HG03565 (cell line): Measurements from ENCODE around the gene RPS10.
"Not testable (repeated sequence)": the region's sequence is repeated elsewhere in the genome, so short reads cannot be mapped to it uniquely, and the experiment has no call there.

ENCODE experiments used
- ATAC-seq: cut with Tn5 transposase; IDR thresholded peaks from one replicate; pipeline ENCODE4 v1.9.1; 2021; ENCODE audit warnings: mild to moderate bottlenecking, moderate library complexity; ENCODE audit not compliant: unreplicated experiment

Gene RPS10

DNA sequence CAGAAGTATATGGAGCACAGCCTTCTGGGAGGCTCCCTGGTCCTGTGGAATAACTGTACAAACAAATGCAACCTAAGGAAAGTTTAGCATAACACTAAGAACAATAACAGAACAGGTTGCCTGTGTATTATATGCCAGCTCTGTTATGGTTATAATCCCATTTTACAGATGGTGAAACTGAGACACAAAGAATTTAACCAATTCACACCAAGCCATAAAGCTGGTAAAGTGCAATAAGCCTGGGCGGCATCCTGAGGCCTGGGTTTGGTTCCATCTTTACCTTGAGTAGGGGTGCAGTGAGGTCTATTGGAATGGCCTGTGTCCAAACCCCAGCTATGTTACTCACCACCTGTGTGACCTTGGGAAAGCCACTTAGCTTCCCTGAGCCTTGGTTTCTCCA, 25.3 kb upstream of the RPS10 start:
- ATAC-seq = no peak

DNA sequence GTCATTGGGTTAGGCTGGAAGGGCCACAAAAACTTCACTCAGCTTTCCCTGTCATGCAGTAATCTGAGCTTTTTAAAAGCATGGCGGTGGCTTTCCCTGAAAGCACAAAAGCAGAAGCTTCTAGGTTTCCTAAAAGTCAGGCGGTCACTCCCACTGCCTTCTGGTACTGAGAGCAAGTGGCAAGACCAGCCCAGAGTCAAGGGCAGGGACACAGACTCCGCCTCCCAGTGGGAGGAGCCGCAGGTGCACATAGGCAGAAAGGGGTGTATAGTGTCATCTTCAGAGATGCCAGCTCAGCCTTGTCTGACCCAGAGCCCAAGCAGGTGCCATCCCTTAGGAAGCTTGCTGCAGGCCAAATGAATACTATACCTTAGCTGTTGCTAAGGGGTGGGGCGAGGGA, 22.0 kb upstream of the RPS10 start:
- no peak for ATAC-seq

- no peak for ATAC-seq
These were observed 21.5 kb upstream of the RPS10 start for GRCh38 chr6:34447386-34447785.

DNA sequence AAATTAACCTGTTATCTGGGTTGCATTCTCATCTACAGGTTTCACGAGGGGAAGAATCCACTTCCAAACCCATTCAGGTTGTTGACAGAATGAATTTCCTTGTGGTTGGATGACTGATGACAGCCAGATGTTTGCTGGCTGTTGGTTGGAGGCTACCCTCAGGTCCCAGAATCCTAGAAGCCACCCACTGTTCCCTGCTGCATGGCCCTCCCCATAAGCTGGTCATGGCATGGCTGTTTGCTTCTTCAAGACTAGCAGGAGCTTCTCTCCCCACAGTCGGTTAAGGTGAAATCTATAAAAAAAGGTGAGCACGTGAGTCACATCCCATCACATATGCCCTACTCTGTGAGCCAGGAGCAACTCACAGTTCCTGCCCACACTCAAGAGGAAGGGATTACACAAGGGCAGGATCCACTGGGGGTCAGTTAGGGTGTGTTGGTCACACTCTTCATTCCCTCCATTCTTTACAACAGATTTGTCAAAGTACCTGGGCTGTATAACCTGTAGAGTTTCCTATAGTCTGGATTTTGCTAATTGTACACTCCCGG, 19.5 kb upstream of the RPS10 start:
- ATAC-seq = no peak

DNA sequence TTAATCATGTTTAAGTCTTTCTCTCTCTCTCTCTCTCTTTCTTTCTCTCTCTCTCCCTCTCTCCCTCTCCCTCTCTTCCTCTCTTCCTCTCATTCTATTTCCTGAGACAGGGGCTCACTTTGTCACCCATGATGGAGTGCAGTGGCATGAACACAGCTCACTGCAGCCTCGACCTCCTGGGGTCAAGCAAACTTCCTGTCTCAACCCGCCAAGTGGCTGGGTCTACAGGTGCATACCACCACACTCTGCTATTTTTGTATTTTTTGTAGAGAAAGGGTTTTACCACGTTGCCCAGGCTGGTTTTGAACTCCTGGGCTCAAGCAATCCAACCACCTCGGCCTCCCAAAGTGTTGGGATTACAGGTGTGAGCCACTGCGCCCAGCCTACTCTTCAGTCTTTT, 15.7 kb upstream of the RPS10 start:
- no peak for ATAC-seq

GRCh38 chr6:34439442-34439841, 13.6 kb upstream of the RPS10 start:
- ATAC-seq = no peak

- no peak for ATAC-seq
These were observed 12.8 kb upstream of the RPS10 start for GRCh38 chr6:34438705-34439104.

DNA sequence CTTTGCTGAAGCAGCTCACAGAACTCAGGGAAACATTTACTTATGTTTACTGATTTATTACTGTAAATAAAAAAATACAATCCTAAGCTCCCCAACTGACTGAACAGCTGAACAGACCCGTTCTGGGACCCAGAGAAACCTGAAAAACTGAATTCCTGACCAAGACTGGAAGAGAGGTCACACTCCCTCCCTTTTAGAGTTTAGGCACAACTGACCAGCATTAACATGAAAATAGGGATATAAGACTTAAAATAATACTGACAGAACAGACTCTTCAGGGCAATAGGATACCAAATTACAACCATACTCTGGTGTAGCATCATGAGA, 11.7 kb upstream of the RPS10 start:
- ATAC-seq = no peak

DNA sequence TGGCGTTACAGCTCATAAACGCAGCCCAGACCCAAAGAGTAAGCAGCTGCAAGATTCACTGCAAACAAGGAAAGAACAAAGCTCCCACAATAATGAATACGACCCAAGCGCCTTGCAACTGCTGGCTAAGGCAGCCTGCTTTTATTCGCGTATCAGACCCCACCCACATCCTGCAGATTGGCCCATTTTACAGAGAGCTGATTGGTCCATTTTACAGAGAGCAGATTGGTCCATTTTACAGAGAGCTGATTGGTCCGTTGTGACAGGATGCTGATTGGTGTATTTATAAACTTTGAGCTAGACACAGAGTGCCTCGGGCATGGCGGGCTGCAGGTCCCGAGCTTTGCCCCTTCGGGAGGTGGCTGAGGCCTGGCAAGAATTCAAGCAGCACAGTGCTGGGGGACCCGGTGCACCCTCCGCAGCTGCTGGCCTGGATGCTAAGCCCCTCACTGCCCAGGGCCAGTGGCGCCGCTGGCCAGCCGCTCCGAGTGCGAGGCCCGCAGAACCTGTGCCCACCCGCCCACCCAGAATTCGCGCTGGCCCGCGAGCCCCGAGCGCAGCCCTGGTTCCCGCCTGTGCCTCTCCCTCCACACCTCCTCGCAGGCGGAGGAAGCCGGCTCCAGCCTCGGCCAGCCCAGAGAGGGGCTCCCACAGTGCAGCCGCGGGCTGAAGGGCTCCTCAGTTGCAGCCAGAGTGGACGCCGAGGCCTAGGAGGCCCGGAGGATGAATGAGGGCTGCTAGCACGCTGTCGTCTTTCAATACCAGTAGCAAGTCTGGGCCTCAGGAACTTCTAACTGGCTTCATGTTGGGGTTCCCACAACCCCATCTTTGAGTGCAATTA, 11.2 kb upstream of the RPS10 start:
- no peak for ATAC-seq

DNA sequence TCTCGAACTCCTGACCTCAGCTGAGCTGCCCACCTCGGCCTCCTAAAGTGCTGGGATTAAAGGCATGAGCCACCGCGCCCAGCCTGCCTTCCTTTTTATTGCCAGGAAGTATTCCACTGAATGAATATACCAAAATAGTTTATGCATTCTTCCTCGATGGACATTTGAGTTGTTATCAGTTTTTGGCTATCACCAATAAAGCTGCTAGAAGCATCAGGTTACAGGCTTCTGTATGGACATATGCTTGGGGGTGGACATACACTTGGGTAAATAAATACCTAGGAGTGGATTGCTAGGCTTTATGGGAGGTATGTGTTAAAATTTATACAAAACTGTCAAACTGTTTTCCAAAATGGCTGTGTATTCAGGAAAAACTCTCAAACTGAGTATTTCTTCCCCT, 10.0 kb upstream of the RPS10 start:
- ATAC-seq = no peak

GRCh38 chr6:34425132-34425497, 754 bp downstream of the RPS10 start:
- ATAC-seq = no peak

GRCh38 chr6:34424200-34425131, 1.4 kb downstream of the RPS10 start:
- ATAC-seq = no peak

DNA sequence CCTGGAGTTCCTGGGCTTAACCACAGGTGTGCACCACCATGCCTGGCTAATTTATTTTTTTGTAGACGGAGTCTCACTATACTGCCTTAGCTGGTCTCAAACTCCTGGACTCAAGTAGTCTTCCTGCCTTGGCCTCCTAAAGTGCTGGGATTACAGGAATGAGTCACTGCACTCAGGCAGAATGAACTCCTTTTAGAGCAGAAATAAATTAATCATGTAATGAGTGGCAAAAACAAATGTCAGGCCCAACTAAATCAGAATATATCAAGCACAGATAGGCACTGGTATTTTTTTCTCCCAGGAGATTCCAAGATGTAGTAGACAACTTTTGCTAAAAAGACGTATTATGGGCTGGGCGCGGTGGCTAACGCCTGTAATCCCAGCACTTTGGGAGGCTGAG, 2.6 kb downstream of the RPS10 start:
- ATAC-seq = no peak

GRCh38 chr6:34418367-34418766, 7.5 kb downstream of the RPS10 start:
- ATAC-seq = no peak

- no peak for ATAC-seq
These were observed 8.9 kb downstream of the RPS10 start for GRCh38 chr6:34416877-34417371.

DNA sequence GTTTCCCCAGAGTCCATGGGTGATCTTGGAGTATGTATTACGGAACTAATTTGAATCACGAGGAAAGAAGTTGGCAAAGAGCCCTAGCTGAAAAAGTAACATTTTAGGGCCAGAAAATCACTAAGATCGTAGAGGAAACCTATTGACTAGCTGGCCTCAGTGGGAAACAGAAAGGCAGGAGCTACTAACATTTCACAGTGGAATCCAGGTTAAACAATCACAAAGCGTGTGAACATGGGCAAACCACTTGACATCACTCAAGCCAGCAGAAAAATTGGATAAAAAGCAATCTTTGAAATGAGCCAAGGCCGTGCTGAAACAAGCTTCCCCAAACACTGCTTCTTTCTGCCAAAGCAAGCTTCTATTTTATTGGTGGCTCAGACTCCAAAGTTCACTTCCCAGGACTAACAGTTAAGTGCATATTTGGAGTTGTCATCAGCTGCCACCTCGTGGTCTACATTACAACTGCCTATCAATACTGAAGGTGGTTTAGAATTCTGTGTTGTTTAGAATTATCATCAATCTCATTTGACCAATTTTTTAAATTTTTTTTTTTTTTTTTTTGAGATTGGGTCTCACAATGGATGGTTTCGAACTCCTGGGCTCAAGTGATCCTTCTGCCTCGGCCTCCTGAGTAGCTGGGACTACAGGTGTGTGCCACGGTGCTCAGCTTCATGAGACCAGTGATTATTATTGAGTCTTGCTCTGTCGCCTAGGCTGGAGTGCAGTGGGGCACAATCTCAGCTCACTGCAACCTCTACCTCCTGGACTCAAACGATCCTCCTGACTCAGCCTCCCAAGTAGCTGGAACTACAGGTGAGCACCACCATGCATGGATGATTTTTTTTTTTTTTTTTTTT, 10.6 kb downstream of the RPS10 start:
- ATAC-seq = no peak

DNA sequence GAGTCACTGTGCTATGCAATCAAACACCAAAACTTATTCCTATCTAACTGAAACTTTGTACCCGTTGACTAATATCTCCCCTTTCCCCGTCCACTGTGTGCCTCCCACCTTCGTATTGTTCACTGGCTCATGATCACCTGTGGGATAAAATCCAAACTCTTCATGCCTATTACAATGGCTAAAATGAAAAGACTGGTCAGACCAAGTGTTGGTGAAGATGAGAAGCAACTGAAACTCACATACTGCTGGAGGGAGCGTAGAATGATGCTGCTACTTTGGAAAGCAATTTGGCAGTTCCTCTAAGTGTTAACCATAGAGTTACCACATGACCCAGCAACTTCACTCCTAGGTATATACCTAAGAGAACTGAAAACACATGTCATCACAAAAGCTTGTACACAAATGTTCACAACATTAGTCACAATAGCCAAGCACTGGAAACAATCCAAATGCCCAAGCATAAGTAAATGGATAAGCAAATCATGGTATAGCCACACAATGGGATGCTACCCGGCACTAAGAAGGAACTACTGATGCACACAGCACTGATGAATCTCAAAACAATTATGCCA, 13.1 kb downstream of the RPS10 start:
- ATAC-seq = no peak

DNA sequence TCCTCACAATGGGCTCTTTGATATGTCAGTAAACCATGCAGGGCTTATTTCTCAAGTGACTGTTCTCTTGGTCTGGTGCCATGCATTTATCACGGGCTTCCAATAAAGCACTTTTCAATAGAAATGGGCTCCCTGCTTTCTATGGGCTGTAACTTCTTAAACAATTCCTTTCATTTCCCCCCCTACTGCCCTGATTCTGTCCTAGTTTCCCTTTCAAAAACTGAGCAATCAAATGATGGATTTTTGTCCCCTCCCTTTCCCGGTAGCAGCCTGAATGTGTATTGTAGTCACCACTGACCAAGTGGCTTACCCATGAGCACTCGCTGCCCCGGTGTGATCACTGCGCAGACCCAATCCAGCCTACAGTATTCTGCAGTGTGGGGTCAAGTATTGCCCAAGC, 13.9 kb downstream of the RPS10 start:
- no peak for ATAC-seq

- ATAC-seq = not testable (repeated sequence)
These were observed 18.0 kb downstream of the RPS10 start for GRCh38 chr6:34407915-34408314.

GRCh38 chr6:34396518-34396917, 29.4 kb downstream of the RPS10 start:
- ATAC-seq = no peak

GRCh38 chr6:34393966-34394305, 31.9 kb downstream of the RPS10 start:
- ATAC-seq = no peak
